Activated CD4-positive, CD25-positive, alpha-beta regulatory T cell (primary cell): ENCODE data around the gene ACTG1.

ENCODE experiments used
- DNase-seq, 4 experiments: peaks; one replicate each; lab custom pipeline; 2025; lab: John Stamatoyannopoulos, UW

The ACTG1 gene

GRCh38 chr17:81545160-81545949, 32.8 kb upstream of the ACTG1 start:
- no peak for DNase-seq

DNA sequence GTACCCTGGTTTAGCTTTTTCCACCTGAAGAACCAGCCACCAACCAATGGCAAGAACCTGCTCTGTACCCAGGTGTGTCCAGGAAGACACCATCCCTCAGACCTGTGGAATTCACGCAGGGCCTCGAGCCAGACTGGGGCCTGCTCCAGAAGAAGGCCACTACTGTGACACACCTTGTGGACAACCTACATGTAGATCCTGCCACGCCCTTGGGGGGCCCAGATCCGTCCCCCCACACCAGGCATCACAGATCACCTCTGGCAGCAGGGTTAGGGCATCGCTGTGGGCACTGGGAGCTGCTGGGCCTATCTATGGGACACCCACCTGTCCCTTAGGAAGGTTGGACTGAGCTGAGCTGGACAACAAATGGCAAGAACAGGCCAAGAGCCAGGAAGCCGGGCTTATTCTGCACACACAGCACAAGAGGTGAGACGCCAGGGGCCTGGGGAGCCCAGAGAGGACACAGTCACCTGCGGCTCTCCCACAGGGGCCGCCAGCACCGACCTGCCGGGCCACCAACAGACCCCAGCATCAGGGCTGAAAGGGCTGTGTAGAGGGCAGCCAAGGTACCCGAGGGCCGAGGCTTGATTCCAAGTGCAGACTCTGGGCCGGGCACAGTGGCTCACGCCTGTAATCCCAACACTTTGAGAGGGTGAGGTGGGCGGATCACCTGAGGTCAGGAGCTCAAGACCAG, 31.8 kb upstream of the ACTG1 start:
- DNase-seq: no peak

DNA sequence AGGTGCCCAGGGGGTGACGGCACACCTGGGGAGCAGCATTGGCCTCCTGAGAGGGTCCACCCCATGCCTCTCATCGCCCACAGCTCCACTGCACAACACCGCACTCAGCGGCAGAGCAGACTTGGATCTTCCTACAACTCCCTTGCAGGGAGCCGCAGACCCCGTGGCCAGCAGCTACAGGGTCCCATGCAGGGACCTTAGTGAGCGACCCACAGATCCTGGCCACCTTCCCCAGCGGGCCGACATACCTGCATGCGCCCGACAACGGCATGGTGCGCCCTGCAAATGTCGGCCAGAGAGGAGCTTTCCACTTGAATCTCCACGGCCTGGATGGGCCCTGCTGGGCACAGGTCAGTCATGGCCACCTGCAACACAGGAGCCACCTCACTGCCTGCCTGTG, 31.2 kb upstream of the ACTG1 start:
- DNase-seq: no peak

DNA sequence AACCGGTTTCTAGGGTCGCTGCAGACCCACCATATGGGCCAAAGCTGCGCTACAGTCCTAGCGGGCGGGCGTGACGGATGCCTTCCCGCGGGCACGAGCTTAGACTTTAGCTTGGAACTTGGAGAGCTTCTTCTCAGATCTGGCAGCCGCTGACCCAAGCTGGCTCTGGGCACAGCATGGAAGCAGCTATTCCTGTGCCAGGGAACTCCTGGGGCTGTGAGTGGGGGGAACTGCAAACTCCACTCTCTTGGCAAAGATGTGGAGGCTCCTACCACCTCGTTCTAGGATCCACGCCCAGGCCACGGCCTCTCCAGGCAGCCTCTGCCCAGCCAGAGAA, 30.7 kb upstream of the ACTG1 start:
- no peak for DNase-seq

DNA sequence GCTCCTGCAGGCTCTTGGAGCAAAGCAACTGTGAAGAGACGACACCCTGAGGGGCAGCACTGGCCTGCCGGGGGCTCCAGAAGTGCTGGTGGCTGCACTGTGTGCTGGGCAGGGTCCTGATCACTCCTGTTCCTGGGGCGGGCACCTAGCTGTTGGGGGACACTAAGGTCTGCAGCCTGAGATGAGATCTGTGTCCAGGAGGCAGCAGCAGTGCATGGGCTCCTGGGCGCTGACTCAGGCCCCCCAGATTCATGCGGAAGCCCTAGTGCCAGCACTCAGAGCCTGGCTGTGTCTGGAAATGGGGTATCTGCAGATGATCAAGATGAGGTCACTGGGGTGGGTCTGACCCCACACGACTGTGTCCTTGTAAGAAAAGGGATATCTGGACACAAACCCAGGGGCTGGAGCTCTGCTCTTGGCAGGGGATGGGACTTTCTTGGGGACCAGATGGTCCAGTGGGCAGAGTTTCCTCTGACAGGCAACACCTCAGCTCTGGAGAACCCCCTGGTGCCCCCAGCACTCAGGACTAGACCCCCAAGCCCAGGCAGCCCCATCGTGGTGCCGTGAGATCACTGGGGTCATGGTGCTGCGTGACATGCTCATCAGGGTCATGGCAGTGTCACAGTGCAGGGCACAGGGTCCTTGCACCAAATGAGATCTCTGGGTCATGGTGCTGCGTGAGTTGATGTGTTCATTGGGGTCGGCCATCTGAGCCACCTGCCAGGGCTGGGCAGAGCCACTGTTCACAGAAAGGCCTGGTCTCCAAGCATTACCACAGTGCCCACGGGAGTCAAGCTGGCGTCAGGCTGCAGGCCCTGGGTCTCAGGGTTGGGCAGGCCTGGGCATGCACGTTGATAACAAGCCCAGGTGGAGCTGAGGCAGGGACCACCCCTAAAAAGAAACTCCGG, 30.1 kb upstream of the ACTG1 start:
- DNase-seq: no peak

DNA sequence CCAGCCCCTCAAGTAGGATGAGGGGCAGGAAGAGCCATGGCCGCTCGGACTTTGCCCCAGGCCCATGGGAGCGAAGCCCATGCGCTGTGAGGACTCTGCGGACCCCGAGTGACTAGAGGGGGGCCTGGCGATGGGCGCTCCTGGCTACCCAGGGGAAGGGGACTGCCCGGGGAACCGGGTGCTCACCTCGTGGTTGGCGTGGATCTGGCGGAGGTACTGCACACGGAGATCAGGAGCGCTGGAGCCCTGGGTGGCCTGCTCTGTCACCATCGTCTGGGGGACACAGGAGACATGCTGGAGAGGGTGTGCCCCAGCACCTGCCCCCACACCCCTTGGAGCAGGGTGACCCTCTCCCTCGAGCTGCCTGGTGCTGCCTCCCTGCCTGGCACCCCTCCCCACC, 28.5 kb upstream of the ACTG1 start:
- no peak for DNase-seq

DNA sequence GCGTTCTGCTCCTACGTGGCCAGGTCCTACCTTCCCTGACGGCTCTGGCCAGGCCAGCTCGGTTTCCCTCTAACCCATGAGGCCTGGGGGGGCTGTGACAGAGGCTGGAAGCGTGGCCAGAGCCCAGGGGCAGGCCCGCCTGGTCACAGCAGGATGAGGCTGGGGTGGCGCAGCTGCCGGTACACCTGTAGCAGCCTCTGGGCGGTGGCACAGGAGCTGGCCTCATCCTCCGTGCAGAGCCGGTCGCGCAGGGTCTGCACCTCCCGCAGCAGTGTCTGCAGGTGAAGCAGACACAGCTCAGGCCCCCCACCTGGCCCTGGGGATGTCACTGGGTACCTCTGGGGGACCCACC, 28.1 kb upstream of the ACTG1 start:
- DNase-seq: no peak

GRCh38 chr17:81539961-81540675, 27.5 kb upstream of the ACTG1 start:
- no peak for DNase-seq

DNA sequence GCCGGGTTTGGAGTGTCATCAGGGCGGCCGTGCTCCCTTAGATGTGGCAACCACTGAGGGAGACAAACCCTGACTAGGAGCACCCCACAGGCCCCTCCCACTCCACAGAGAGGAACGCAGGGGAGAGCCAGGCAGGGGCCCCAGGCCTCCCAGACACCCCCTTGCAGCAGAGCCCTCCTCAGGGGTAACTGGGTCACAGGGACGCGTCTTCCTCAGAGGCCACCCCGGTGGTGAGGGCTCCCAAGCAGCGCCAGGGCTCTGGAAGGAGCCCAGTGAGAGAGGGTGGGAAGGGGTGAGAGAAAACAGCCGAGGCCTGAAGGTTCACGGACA, 26.9 kb upstream of the ACTG1 start:
- no peak for DNase-seq

GRCh38 chr17:81538651-81539570, 26.3 kb upstream of the ACTG1 start:
- no peak for DNase-seq

- DNase-seq: no peak
These were observed 25.4 kb upstream of the ACTG1 start for GRCh38 chr17:81537856-81538555.

DNA sequence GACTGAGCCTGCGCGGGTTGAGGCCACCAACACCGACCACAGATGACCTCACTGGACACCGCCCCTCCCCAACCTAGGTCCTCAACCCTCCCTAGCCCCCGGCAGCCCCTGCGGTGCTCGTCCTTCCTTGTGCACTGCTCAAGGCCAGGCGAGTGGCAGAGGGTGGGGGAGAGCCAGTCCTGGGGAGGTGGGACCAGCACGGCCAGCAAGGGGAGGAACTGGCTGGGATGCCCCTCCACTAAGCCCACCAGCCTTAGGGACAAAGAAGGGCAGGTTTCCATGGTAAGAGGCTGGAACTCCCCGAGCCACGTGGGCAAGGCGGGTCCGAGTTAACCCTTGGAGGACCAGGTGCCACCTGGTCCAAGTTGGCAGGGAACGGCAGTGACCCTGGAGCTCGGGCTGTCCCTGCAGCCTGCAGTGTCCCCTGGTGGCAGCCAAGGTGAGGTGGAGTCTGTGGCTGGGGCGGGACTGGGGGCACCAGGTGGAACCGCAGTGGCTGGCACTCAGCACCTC, 24.8 kb upstream of the ACTG1 start:
- peak in 1 of 4 experiments; percentile 16 for DNase-seq

GRCh38 chr17:81536299-81537290, 24.0 kb upstream of the ACTG1 start:
- DNase-seq: no peak

DNA sequence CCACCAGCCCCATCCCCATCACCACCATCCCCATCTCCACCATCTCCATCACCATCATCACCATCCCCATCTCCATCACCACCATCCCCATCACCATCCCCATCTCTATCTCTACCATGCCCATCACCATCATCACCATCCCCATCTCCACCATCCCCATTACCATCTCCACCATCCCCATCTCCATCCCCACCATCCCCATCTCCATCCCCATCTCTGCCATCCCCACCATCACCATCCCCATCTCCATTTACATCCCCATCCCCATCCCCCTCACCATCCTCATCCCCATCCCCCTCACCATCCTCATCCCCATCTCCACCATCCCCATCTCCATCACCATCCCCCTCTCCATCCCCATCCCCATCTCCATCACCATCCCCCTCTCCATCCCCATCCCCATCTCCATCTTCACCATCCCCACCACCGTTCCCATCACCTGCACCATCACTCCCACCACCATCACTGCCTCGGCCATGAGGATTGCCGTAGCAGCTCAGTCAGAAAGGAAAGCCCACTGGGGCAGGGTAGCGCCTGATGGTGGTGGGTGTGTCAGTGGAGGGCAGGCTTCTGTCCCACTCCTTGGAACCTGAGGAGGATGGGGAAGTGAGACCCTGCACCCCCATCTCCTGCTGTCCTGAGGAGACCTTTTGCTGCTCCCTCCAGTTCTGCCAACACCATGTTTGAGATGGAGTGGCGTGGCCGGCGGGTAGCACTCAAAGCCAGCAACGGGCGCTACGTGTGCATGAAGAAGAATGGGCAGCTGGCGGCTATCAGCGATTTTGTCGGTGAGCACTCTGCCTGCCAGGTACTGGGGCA, 23.1 kb upstream of the ACTG1 start:
- DNase-seq: no peak

DNA sequence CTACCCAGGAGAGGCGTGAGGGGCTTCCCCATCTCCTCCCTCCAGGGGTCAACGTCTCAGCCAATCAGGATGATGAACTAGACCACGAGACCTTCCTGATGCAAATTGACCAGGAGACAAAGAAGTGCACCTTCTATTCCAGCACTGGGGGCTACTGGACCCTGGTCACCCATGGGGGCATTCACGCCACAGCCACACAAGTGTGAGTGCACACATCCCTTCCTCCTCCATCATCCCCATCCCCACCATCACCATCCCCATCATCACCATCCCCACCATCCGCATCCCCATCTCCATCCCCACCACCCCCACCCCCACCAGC, 22.4 kb upstream of the ACTG1 start:
- no peak for DNase-seq

GRCh38 chr17:81534157-81535006, 21.8 kb upstream of the ACTG1 start:
- DNase-seq: no peak

GRCh38 chr17:81533339-81534141, 20.9 kb upstream of the ACTG1 start:
- no peak for DNase-seq
